OCI-LY7 (cell line): Measurements from ENCODE around the gene ARHGAP19. TPM values are rescaled to one million over a fixed set of nuclear protein-coding genes. Genes with fewer than 3 reads are reported as not detected.

ENCODE experiments used
- BruUV-seq: library from RNA; stranded (reverse); fragments of 400-500 nt; replicated peaks from 2 replicates; lab custom pipeline; 2021; lab: Mats Ljungman, UMichigan
- CTCF ChIA-PET: fragments of 300-600 bp; sonication (Branson Sonifier 250); formaldehyde crosslinking; loops from one replicate; lab custom pipeline; 2022; ENCODE audit warnings: antibody characterized with exemption; ENCODE audit not compliant: unreplicated experiment; lab: Charles Lee
- POLR2A ChIA-PET: fragments of 300-600 bp; sonication (Branson Sonifier 250); formaldehyde crosslinking; loops from one replicate; lab custom pipeline; 2022; ENCODE audit warnings: antibody characterized with exemption; lab: Charles Lee
- DNase-seq: peaks from one replicate; pipeline ENCODE4 v3.0.0-alpha.2; 2015; ENCODE audit warnings: low spot score
- H2AFZ ChIP-seq: fragments of 200-600 bp; sonication (generic), shearing (Covaris generic); 2 replicates; pipeline ENCODE4 v1.6.1; 2014; ENCODE audit warnings: mild to moderate bottlenecking, antibody characterized with exemption, low read length, moderate library complexity
- H3K27ac ChIP-seq: fragments of 200-600 bp; sonication (generic); 2 replicates; pipeline ENCODE4 v1.5.1; 2014; ENCODE audit warnings: mixed run types, low read depth, mild to moderate bottlenecking, moderate library complexity, low read length, inconsistent platforms; ENCODE audit not compliant: poor library complexity, severe bottlenecking
- H3K36me3 ChIP-seq: fragments of 200-600 bp; sonication (generic); 2 replicates; pipeline ENCODE4 v1.6.1; 2014; ENCODE audit warnings: mild to moderate bottlenecking, antibody characterized with exemption, low read length, moderate library complexity, mixed read lengths; ENCODE audit not compliant: insufficient read depth
- H3K4me1 ChIP-seq: fragments of 200-600 bp; sonication (generic); 2 replicates; pipeline ENCODE4 v1.5.1; 2014; ENCODE audit warnings: mild to moderate bottlenecking, low read length; ENCODE audit not compliant: insufficient read depth, poor library complexity, severe bottlenecking
- H3K4me2 ChIP-seq: fragments of 200-600 bp; sonication (generic); 2 replicates; pipeline ENCODE4 v1.6.1; 2014; ENCODE audit warnings: mild to moderate bottlenecking, low read length
- H3K4me3 ChIP-seq: fragments of 200-600 bp; sonication (generic); 2 replicates; pipeline ENCODE4 v1.5.1; 2014; ENCODE audit warnings: mild to moderate bottlenecking, low read depth, low read length; ENCODE audit not compliant: poor library complexity, severe bottlenecking
- H3K79me2 ChIP-seq: fragments of 200-600 bp; sonication (generic); 2 replicates; pipeline ENCODE4 v1.6.1; 2016; ENCODE audit warnings: low read depth, mild to moderate bottlenecking, low read length, moderate library complexity, mixed read lengths; ENCODE audit not compliant: insufficient read depth
- H3K9me2 ChIP-seq: fragments of 200-600 bp; sonication (generic); 2 replicates; pipeline ENCODE4 v1.6.1; 2016; ENCODE audit warnings: mild to moderate bottlenecking, low read length, mixed read lengths; ENCODE audit not compliant: insufficient read depth
- H3K9me3 ChIP-seq: fragments of 200-600 bp; sonication (generic); 2 replicates; pipeline ENCODE4 v1.6.1; 2014; ENCODE audit warnings: mild to moderate bottlenecking, mixed run types, low read length, mixed read lengths
- H4K20me1 ChIP-seq: fragments of 200-600 bp; sonication (generic); 2 replicates; pipeline ENCODE4 v1.6.1; 2014; ENCODE audit warnings: mild to moderate bottlenecking, antibody characterized with exemption, low read length, moderate library complexity, mixed read lengths; ENCODE audit not compliant: insufficient read depth
- CTCF ChIP-seq: fragments of 200-600 bp; sonication (generic); conservative IDR thresholded peaks from 2 replicates; pipeline ENCODE4 v1.5.1; 2014; ENCODE audit warnings: mild to moderate bottlenecking, antibody characterized with exemption, low read length, moderate library complexity, mixed read lengths
- EZH2phosphoT487 ChIP-seq: fragments of 200-600 bp; sonication (generic); IDR thresholded peaks from 2 replicates; pipeline ENCODE4 v1.6.1; 2018; ENCODE audit warnings: low read depth, borderline replicate concordance, mild to moderate bottlenecking, mixed run types, antibody characterized with exemption, low read length, moderate library complexity, mixed read lengths
- intact Hi-C: fragments of 100-400 bp; cut with micrococcal nuclease; formaldehyde crosslinking; loops from one replicate; pipeline ENCODE4 v1.10.0; 2022; ENCODE audit not compliant: unreplicated experiment
- total RNA-seq, 2 experiments: library from RNA; depleted of rRNA in 1 of 2; stranded (reverse); fragments of >200 nt in 1 of 2; shearing (Covaris generic) in 1 of 2; gene quantifications; 2 replicates each; pipeline ENCODE4 v1.2.3, GENCODE V29; 2014 to 2022

ARHGAP19 gene
- total RNA-seq, 2 experiments from 2014 or later = 34.1 to 60.5 TPM

GRCh38 chr10:97186911-97187310 is 105.5 kb downstream of the ARHGAP19 start:
- no peak overlapping the region for H3K27ac ChIP-seq
- no peaks in the 10 kb centered on the region for H3K36me3 ChIP-seq
- peaks cover 13% of the 10 kb centered on the region for H3K4me1 ChIP-seq
- H3K79me2 ChIP-seq = no peaks in the 10 kb centered on the region
- no peaks in the 10 kb centered on the region for H3K9me2 ChIP-seq
- no peak overlapping the region for H3K4me2 ChIP-seq
- H3K4me3 ChIP-seq = no peak overlapping the region
- no peaks in the 10 kb centered on the region for H4K20me1 ChIP-seq
- intact Hi-C loops = no loop called here
- H3K9me3 ChIP-seq = no peaks in the 10 kb centered on the region
- no TSS peak for BruUV-seq
- H2AFZ ChIP-seq = no peak overlapping the region
- ChIA-PET POLR2A (no interaction called here), CTCF (interaction anchor here (0.6 kb wide), 1 partner anchor 64 kb away, joined by 4 read pairs; no protein-coding TSS in a partner anchor)
- TF ChIP-seq CTCF (no peak), EZH2phosphoT487 (no peak)
- DNase-seq = no peak

GRCh38 chr10:97185326-97186058 is 106.9 kb downstream of the ARHGAP19 start, which contains the start of gene SLIT1:
Gene SLIT1, minus strand, starts transcription at chr10:97185959. Its CDS starts 285 bp downstream, at chr10:97185674.
- Histone ChIP-seq H3K4me1 (peaks cover 13% of the 10 kb centered on the region), H2AFZ (no peak within 1 kb of the TSS), H3K4me3 (no peak within 1 kb of the TSS), H3K36me3 (no peaks in the 10 kb centered on the region), H3K27ac (no peak within 1 kb of the TSS), H3K79me2 (no peaks in the 10 kb centered on the region), H3K9me3 (no peaks in the 10 kb centered on the region), H3K9me2 (no peaks in the 10 kb centered on the region), H3K4me2 (peak within 1 kb of the TSS; percentile 21; the same call in 1 of the 2 replicates), H4K20me1 (no peaks in the 10 kb centered on the region)
- CTCF ChIA-PET = no interaction called here
- POLR2A ChIA-PET = no interaction called here
- TF ChIP-seq EZH2phosphoT487 (no peak), CTCF (no peak)
- intact Hi-C loops = no loop called here
- BruUV-seq = no TSS peak
- DNase-seq = no peak

- H3K4me2 ChIP-seq = no peak overlapping the region
- no peaks in the 10 kb centered on the region for H3K9me3 ChIP-seq
- no peak overlapping the region for H2AFZ ChIP-seq
- TF ChIP-seq CTCF (no peak), EZH2phosphoT487 (no peak)
- no TSS peak for BruUV-seq
- H4K20me1 ChIP-seq = no peaks in the 10 kb centered on the region
- peaks cover 13% of the 10 kb centered on the region for H3K4me1 ChIP-seq
- CTCF ChIA-PET = no interaction called here
- no peak overlapping the region for H3K4me3 ChIP-seq
- POLR2A ChIA-PET = no interaction called here
- no peaks in the 10 kb centered on the region for H3K79me2 ChIP-seq
- DNase-seq = no peak
- no peaks in the 10 kb centered on the region for H3K9me2 ChIP-seq
- H3K36me3 ChIP-seq = no peaks in the 10 kb centered on the region
- H3K27ac ChIP-seq = no peak overlapping the region
- intact Hi-C loops = no loop called here
Measured at GRCh38 chr10:97184971-97185325, 107.5 kb downstream of the ARHGAP19 start.
